GM12878 (cell line): ENCODE data around the gene HJV. TPM values are rescaled to one million over a fixed set of nuclear protein-coding genes. Genes with fewer than 3 reads are reported as not detected.

Experiments
- ATAC-seq: fragments of 200-7000 bp; cut with Tn5 transposase; 3 replicates; pipeline ENCODE4 v1.9.1; 2020; ENCODE audit warnings: mild to moderate bottlenecking, moderate library complexity
- BruUV-seq: library from RNA; stranded (reverse); fragments of 400-500 nt; replicated peaks from 2 replicates; lab custom pipeline; 2021; lab: Mats Ljungman, UMichigan
- CTCF ChIA-PET: fragments of 300-600 bp; sonication (Branson Sonifier 250); formaldehyde crosslinking; extraction: SDS; loops from one replicate; lab custom pipeline; 2021; ENCODE audit warnings: inconsistent platforms; lab: Yijun Ruan, JAX
- POLR2A ChIA-PET: fragments of 350-600 bp; formaldehyde crosslinking; extraction: SDS; loops from one replicate; lab custom pipeline; 2021; ENCODE audit warnings: inconsistent platforms; lab: Charles Lee
- RAD21 ChIA-PET: fragments of 300-600 bp; sonication (Branson Sonifier 250); formaldehyde crosslinking; loops from one replicate; lab custom pipeline; 2023; ENCODE audit warnings: antibody characterized with exemption; ENCODE audit not compliant: unreplicated experiment; lab: Charles Lee
- SMC1A ChIA-PET: fragments of 300-600 bp; sonication (Branson Sonifier 250); formaldehyde crosslinking; loops from one replicate; lab custom pipeline; 2023; ENCODE audit not compliant: unreplicated experiment, uncharacterized antibody; lab: Charles Lee
- DNase-seq: peaks from one replicate; pipeline ENCODE4 v3.0.0-alpha.2; 2011; ENCODE audit warnings: low read depth, low spot score
- FAIRE-seq: peaks from 3 replicates; lab custom pipeline; 2011; peaks lifted over from hg19 to GRCh38; lab: Jason Lieb, UNC
- H2AFZ ChIP-seq: 2 replicates; pipeline ENCODE4 v1.6.0; 2011; ENCODE audit warnings: low read depth, low read length, control low read depth; ENCODE audit not compliant: control insufficient read depth
- H3K27ac ChIP-seq: 2 replicates; pipeline ENCODE4 v1.5.1; 2011; ENCODE audit warnings: control low read depth; ENCODE audit not compliant: control insufficient read depth, insufficient read depth
- H3K27me3 ChIP-seq, 2 experiments: replicated peaks in 1 of 2; 2 replicates each; pipeline versions ENCODE4 v1.6.0 to v1.6.1; 2011; ENCODE audit warnings: low read length in 1 of 2; ENCODE audit not compliant: control insufficient read depth in 2 of 2, insufficient read depth in 2 of 2
- H3K36me3 ChIP-seq, 2 experiments: 2 replicates each; pipeline ENCODE4 v1.5.1; 2011; ENCODE audit warnings: low read length in 1 of 2; ENCODE audit not compliant: control insufficient read depth in 2 of 2, insufficient read depth in 2 of 2
- H3K4me1 ChIP-seq: 2 replicates; pipeline ENCODE4 v1.6.1; 2011; ENCODE audit warnings: mild to moderate bottlenecking, low read length, moderate library complexity, mixed read lengths; ENCODE audit not compliant: control insufficient read depth, insufficient read depth
- H3K4me2 ChIP-seq: 2 replicates; pipeline ENCODE4 v1.6.0; 2011; ENCODE audit warnings: control low read depth; ENCODE audit not compliant: control insufficient read depth, insufficient read depth
- H3K4me3 ChIP-seq: fragments of 200-600 bp; sonication (generic); 2 replicates; pipeline ENCODE4 v1.5.1; 2016
- H3K79me2 ChIP-seq: 2 replicates; pipeline ENCODE4 v1.6.0; 2011; ENCODE audit warnings: low read length; ENCODE audit not compliant: control insufficient read depth, insufficient read depth
- H3K9ac ChIP-seq: 2 replicates; pipeline ENCODE4 v1.8.0; 2011; ENCODE audit warnings: low read length, control low read depth, mixed read lengths; ENCODE audit not compliant: control insufficient read depth, insufficient read depth
- H3K9me3 ChIP-seq: replicated peaks from 3 replicates; pipeline ENCODE4 v1.5.1; 2011; ENCODE audit warnings: mild to moderate bottlenecking, low read length; ENCODE audit not compliant: control insufficient read depth, insufficient read depth
- H4K20me1 ChIP-seq: 2 replicates; pipeline ENCODE4 v1.6.0; 2011; ENCODE audit not compliant: control insufficient read depth, insufficient read depth
- ASH2L ChIP-seq: fragments of 300-600, 200-600 bp; sonication (generic); IDR thresholded peaks from 2 replicates; pipeline ENCODE4 v1.6.1; 2017; ENCODE audit warnings: low read depth, mild to moderate bottlenecking, borderline replicate concordance
- CBX5 ChIP-seq: sonication (generic); IDR thresholded peaks from 2 replicates; pipeline ENCODE4 v1.6.1; 2016; ENCODE audit warnings: low read depth, moderate library complexity, mild to moderate bottlenecking, inconsistent platforms
- ETV6 ChIP-seq, 2 experiments: fragments of 450-650 bp in 1 of 2; IDR thresholded peaks in 1 of 2; conservative IDR thresholded peaks in 1 of 2; 2 replicates each; pipeline ENCODE4 v1.6.1; 2014; ENCODE audit warnings: antibody characterized with exemption in 1 of 2, borderline replicate concordance in 1 of 2, low read depth in 1 of 2, mild to moderate bottlenecking in 1 of 2, moderate library complexity in 1 of 2
- IRF3 ChIP-seq: fragments of 450-650 bp; IDR thresholded peaks from 2 replicates; pipeline ENCODE4 v1.6.1; 2014; ENCODE audit warnings: mild to moderate bottlenecking
- IRF5 ChIP-seq: fragments of 450-650 bp; IDR thresholded peaks from 2 replicates; pipeline ENCODE4 v1.6.1; 2017; ENCODE audit warnings: borderline replicate concordance
- LARP7 ChIP-seq: fragments of 450-650 bp; IDR thresholded peaks from 2 replicates; pipeline ENCODE4 v1.6.1; 2017; ENCODE audit warnings: mild to moderate bottlenecking
- MTA3 ChIP-seq: IDR thresholded peaks from 2 replicates; pipeline ENCODE4 v1.6.1; 2012; ENCODE audit warnings: low read length, inconsistent platforms, borderline replicate concordance
- PAX5 ChIP-seq: IDR thresholded peaks from 2 replicates; pipeline ENCODE4 v1.6.1; 2011; ENCODE audit warnings: low read depth, low read length, borderline replicate concordance
- POLR2A ChIP-seq: IDR thresholded peaks from 2 replicates; pipeline ENCODE4 v1.6.1; 2011; ENCODE audit warnings: low read depth, mild to moderate bottlenecking, low read length
- POLR2AphosphoS5 ChIP-seq: IDR thresholded peaks from 2 replicates; pipeline ENCODE4 v1.6.1; 2011; ENCODE audit warnings: mild to moderate bottlenecking, low read length, inconsistent platforms
- POU2F2 ChIP-seq: IDR thresholded peaks from 3 replicates; pipeline ENCODE4 v1.6.1; 2011; ENCODE audit warnings: low read depth, mild to moderate bottlenecking, low read length, borderline replicate concordance
- RAD21 ChIP-seq: IDR thresholded peaks from 2 replicates; pipeline ENCODE4 v1.6.1; 2011; ENCODE audit warnings: mild to moderate bottlenecking, low read depth, low read length, moderate library complexity; ENCODE audit not compliant: insufficient read depth
- RAD51 ChIP-seq: fragments of 450-650 bp; IDR thresholded peaks from 2 replicates; pipeline ENCODE4 v1.6.1; 2016; ENCODE audit warnings: moderate library complexity, mild to moderate bottlenecking, inconsistent platforms
- SIN3A ChIP-seq: IDR thresholded peaks from 2 replicates; pipeline ENCODE4 v1.6.1; 2012; ENCODE audit warnings: low read depth, low read length, improper control_type of control experiment
- SKIL ChIP-seq: fragments of 450-650 bp; IDR thresholded peaks from 2 replicates; pipeline ENCODE4 v1.6.1; 2017; ENCODE audit warnings: mild to moderate bottlenecking, low read depth, inconsistent platforms; ENCODE audit not compliant: poor library complexity, severe bottlenecking
- SRF ChIP-seq, 2 experiments: IDR thresholded peaks; 2 replicates each; pipeline ENCODE4 v1.6.1; 2011; ENCODE audit warnings: low read depth in 2 of 2, low read length in 2 of 2, mild to moderate bottlenecking in 1 of 2, moderate library complexity in 1 of 2
- SUPT20H ChIP-seq: IDR thresholded peaks from 2 replicates; pipeline ENCODE4 v1.6.1; 2011; ENCODE audit warnings: low read depth, mild to moderate bottlenecking, low read length, moderate library complexity, borderline replicate concordance; ENCODE audit not compliant: control insufficient read depth
- TCF3 ChIP-seq: IDR thresholded peaks from 2 replicates; pipeline ENCODE4 v1.6.1; 2012; ENCODE audit warnings: low read depth, mild to moderate bottlenecking, low read length, borderline replicate concordance; ENCODE audit not compliant: insufficient read depth
- WRNIP1 ChIP-seq: IDR thresholded peaks from 2 replicates; pipeline ENCODE4 v1.6.1; 2011; ENCODE audit warnings: low read depth, low read length, improper control_type of control experiment, borderline replicate concordance
- ZNF207 ChIP-seq: fragments of 450-650 bp; IDR thresholded peaks from 2 replicates; pipeline ENCODE4 v1.6.1; 2014; ENCODE audit warnings: antibody characterized with exemption, mild to moderate bottlenecking, borderline replicate concordance
- WGBS: methylation state at CpG from one replicate; pipeline ENCODE4 v1.1.6; 2016; ENCODE audit warnings: low lambda C conversion rate; ENCODE audit not compliant: insufficient replicate concordance, insufficient coverage; ENCODE audit errors: missing lambda C conversion rate; 5-methylcytosine and 5-hydroxymethylcytosine counted together
- in situ Hi-C: fragments of 300-500 bp; cut with MboI; formaldehyde crosslinking; loops from 9 replicates; pipeline ENCODE4 v1.14.3; 2018; ENCODE audit warnings: mixed read lengths
- intact Hi-C: fragments of 100-400 bp; cut with micrococcal nuclease; formaldehyde crosslinking; loops from one replicate; pipeline ENCODE4 v1.14.2; 2022; ENCODE audit not compliant: unreplicated experiment
- polyA plus RNA-seq, 11 experiments: library from polyadenylated mRNA; depleted of rRNA in 4 of 11; unstranded in 6 of 11; stranded (reverse) in 5 of 11; fragments of >200 nt; fragmentation: Nextera tagmentation in 4 of 11; fragmentation: Illumina TruSeq in 1 of 11; extraction: Ambion mirVana in 4 of 11; extraction: Trizol in 1 of 11; gene quantifications; 1 replicate in 1 of 11; 2 replicates in 10 of 11; pipeline versions ENCODE4 v1.2.1 to v1.2.3, GENCODE V29; 2011 to 2016; ENCODE audit warnings: inconsistent platforms in 2 of 11, missing spikeins in 2 of 11, low read depth in 1 of 11
- total RNA-seq, 4 experiments: library from RNA; depleted of rRNA in 3 of 4; stranded (reverse); fragments of >200 nt in 3 of 4; fragmentation: Illumina TruSeq in 1 of 4; extraction: Trizol in 1 of 4; gene quantifications; 2 replicates each; pipeline versions ENCODE4 v1.2.1 to v1.2.3, GENCODE V29; 2013 to 2021

The HJV gene
- total and polyA plus RNA-seq, 10 of the 15 experiments (the other 5 are each of a cell fraction or from before 2014, with no cell fraction given), result not detected

GRCh38 chr1:145991735-145992412 is 29.7 kb downstream of the HJV start:
- ATAC-seq, result no peak
- no peak for FAIRE-seq
- ChIA-PET SMC1A (interaction anchor here (0.6 to 12.5 kb wide), 2 partner anchors 12 to 69 kb away, joined by 4 to 244 read pairs; no protein-coding TSS in a partner anchor), POLR2A (interaction anchor here (1.1 to 7.2 kb wide), 3 partner anchors 9 to 28 kb away, joined by 3 to 61 read pairs (median 4); partner anchors contain the start of genes ANKRD34A and POLR3GL), RAD21 (interaction anchor here (7.4 kb wide), 1 partner anchor 13 kb away, joined by 100 read pairs; no protein-coding TSS in a partner anchor), CTCF (interaction anchor here (1.0 to 12.2 kb wide), 5 partner anchors 12 to 20 kb away, joined by 3 to 196 read pairs (median 3); no protein-coding TSS in a partner anchor)
- Histone ChIP-seq H3K27ac (no peak overlapping the region), H4K20me1 (no peaks in the 10 kb centered on the region), H3K9ac (no peak overlapping the region), H3K27me3 (no peaks in the 10 kb centered on the region), H3K4me1 (peaks cover 4% of the 10 kb centered on the region), H3K4me2 (no peak overlapping the region), H3K36me3 (peaks cover 0 to 3% of the 10 kb centered on the region in 2 experiments; a peak in 2 of 4 replicates), H2AFZ (no peak overlapping the region), H3K4me3 (no peak overlapping the region), H3K9me3 (no peaks in the 10 kb centered on the region), H3K79me2 (peaks cover 15% of the 10 kb centered on the region)
- intact Hi-C loops (no loop called here), in situ Hi-C loops (no loop called here)
- BruUV-seq, result no TSS peak
- WGBS, result 94% methylated on average over 10 of the region's 10 CpGs
- no peak for DNase-seq
- TF ChIP-seq ZNF207 (no peak), ETV6 (conservative IDR thresholded peaks at IDR 0.05 in 1 of 2, IDR thresholded peaks at IDR 0.05 in 1 of 2; ENCODE audit: borderline replicate concordance in 1 of 2, low read depth in 1 of 2) (no peak), SRF (IDR thresholded peaks at IDR 0.05; ENCODE audit: low read depth in 2 of 2, low read length in 2 of 2) (no peak), IRF3 (no peak), RAD21 (no peak), PAX5 (peak; percentile 60; the same call in 1 of the 2 replicates), WRNIP1 (no peak), MTA3 (peak; percentile 96), SUPT20H (no peak), SKIL (no peak), SIN3A (no peak), TCF3 (no peak), CBX5 (no peak), POLR2A (peak; percentile 74), ASH2L (no peak), LARP7 (no peak), POU2F2 (0 out of 3 replicates have a peak, but pooled peaks have one; percentile 9), IRF5 (no peak), RAD51 (no peak), POLR2AphosphoS5 (peak; percentile 92)
